ENCODE measurements around the gene IL9.

- TF ChIP-seq POLR2A (IDR thresholded peaks at IDR 0.05; ENCODE audit: extremely low read depth, insufficient read length) (no peak), CTCF (IDR thresholded peaks at IDR 0.05; ENCODE audit: low read depth, low read length) (no peak), MAX (IDR thresholded peaks at IDR 0.05; ENCODE audit: low read depth, low read length) (no peak)
These were observed 46.1 kb upstream of the IL9 start for GRCh38 chr5:135941711-135942110.

Data from NB4 (cell line).